Astrocyte (in vitro differentiated cells and primary cell): Measurements from ENCODE around the gene KISS1R. TPM values are rescaled to one million over a fixed set of nuclear protein-coding genes. Genes with fewer than 3 reads are reported as not detected.

Source experiments
- DNase-seq: peaks from one replicate; pipeline ENCODE4 v3.0.0-alpha.2; 2010; ENCODE audit warnings: low read depth
- FAIRE-seq: peaks from 2 replicates; lab custom pipeline; 2011; peaks lifted over from hg19 to GRCh38; lab: Jason Lieb, UNC
- H2AFZ ChIP-seq: 2 replicates; pipeline ENCODE4 v1.6.0; 2012; ENCODE audit warnings: low read depth, low read length, inconsistent platforms
- H3K27ac ChIP-seq: 2 replicates; pipeline ENCODE4 v1.5.1; 2011; ENCODE audit warnings: low read depth, low read length, inconsistent platforms
- H3K27me3 ChIP-seq: 2 replicates; pipeline ENCODE4 v1.6.0; 2011; ENCODE audit warnings: low read length, inconsistent platforms; ENCODE audit not compliant: insufficient read depth
- H3K36me3 ChIP-seq: 2 replicates; pipeline ENCODE4 v1.5.1; 2011; ENCODE audit warnings: low read length, inconsistent platforms; ENCODE audit not compliant: insufficient read depth
- H3K4me1 ChIP-seq: 2 replicates; pipeline ENCODE4 v1.5.1; 2011; ENCODE audit warnings: low read length, inconsistent platforms; ENCODE audit not compliant: insufficient read depth
- H3K4me2 ChIP-seq: 2 replicates; pipeline ENCODE4 v1.6.0; 2012; ENCODE audit warnings: low read length, inconsistent platforms
- H3K4me3 ChIP-seq: 2 replicates; pipeline ENCODE4 v1.5.1; 2011; ENCODE audit warnings: low read depth, mild to moderate bottlenecking, low read length, inconsistent platforms; ENCODE audit not compliant: insufficient read depth
- H3K79me2 ChIP-seq: 2 replicates; pipeline ENCODE4 v1.6.0; 2012; ENCODE audit warnings: mild to moderate bottlenecking, low read length, inconsistent platforms; ENCODE audit not compliant: insufficient read depth
- H3K9ac ChIP-seq: 2 replicates; pipeline ENCODE4 v1.6.0; 2012; ENCODE audit warnings: mild to moderate bottlenecking, low read length, inconsistent platforms
- H3K9me3 ChIP-seq: 2 replicates; pipeline ENCODE4 v1.5.1; 2012; ENCODE audit warnings: low read depth, mild to moderate bottlenecking, low read length, inconsistent platforms; ENCODE audit not compliant: insufficient read depth
- H4K20me1 ChIP-seq: 2 replicates; pipeline ENCODE4 v1.6.0; 2012; ENCODE audit warnings: low read length, inconsistent platforms; ENCODE audit not compliant: insufficient read depth
- H3K27ac Mint-ChIP-seq: one replicate; pipeline ENCODE4 v1.8.0; 2021; ENCODE audit warnings: mild to moderate bottlenecking, mixed read lengths; ENCODE audit not compliant: unreplicated experiment
- H3K27me3 Mint-ChIP-seq: one replicate; pipeline ENCODE4 v1.8.0; 2021; ENCODE audit warnings: low read depth, mixed read lengths; ENCODE audit not compliant: unreplicated experiment
- H3K36me3 Mint-ChIP-seq: one replicate; pipeline ENCODE4 v1.8.0; 2021; ENCODE audit warnings: low read depth, mixed read lengths; ENCODE audit not compliant: unreplicated experiment
- H3K4me1 Mint-ChIP-seq: one replicate; pipeline ENCODE4 v1.8.0; 2021; ENCODE audit warnings: low read depth, mixed read lengths; ENCODE audit not compliant: unreplicated experiment
- H3K4me3 Mint-ChIP-seq: one replicate; pipeline ENCODE4 v1.8.0; 2021; ENCODE audit warnings: mild to moderate bottlenecking, moderate library complexity, mixed read lengths; ENCODE audit not compliant: unreplicated experiment
- H3K9me3 Mint-ChIP-seq: one replicate; pipeline ENCODE4 v1.8.0; 2021; ENCODE audit warnings: mild to moderate bottlenecking, mixed read lengths; ENCODE audit not compliant: unreplicated experiment
- CTCF ChIP-seq: IDR thresholded peaks from 2 replicates; pipeline ENCODE4 v1.5.1; 2011; ENCODE audit warnings: low read depth, mild to moderate bottlenecking, inconsistent platforms, low read length, moderate library complexity; ENCODE audit not compliant: insufficient read depth
- EZH2 ChIP-seq: IDR thresholded peaks from 2 replicates; pipeline ENCODE4 v1.6.1; 2012; ENCODE audit warnings: mild to moderate bottlenecking, low read length, inconsistent platforms; ENCODE audit not compliant: insufficient read depth
- total RNA-seq: library from RNA; stranded (reverse); gene quantifications from 2 replicates; pipeline ENCODE4 v1.2.1, GENCODE V29; 2021

KISS1R gene
- total RNA-seq, 1 donor from 2014 or later = not detected

DNA sequence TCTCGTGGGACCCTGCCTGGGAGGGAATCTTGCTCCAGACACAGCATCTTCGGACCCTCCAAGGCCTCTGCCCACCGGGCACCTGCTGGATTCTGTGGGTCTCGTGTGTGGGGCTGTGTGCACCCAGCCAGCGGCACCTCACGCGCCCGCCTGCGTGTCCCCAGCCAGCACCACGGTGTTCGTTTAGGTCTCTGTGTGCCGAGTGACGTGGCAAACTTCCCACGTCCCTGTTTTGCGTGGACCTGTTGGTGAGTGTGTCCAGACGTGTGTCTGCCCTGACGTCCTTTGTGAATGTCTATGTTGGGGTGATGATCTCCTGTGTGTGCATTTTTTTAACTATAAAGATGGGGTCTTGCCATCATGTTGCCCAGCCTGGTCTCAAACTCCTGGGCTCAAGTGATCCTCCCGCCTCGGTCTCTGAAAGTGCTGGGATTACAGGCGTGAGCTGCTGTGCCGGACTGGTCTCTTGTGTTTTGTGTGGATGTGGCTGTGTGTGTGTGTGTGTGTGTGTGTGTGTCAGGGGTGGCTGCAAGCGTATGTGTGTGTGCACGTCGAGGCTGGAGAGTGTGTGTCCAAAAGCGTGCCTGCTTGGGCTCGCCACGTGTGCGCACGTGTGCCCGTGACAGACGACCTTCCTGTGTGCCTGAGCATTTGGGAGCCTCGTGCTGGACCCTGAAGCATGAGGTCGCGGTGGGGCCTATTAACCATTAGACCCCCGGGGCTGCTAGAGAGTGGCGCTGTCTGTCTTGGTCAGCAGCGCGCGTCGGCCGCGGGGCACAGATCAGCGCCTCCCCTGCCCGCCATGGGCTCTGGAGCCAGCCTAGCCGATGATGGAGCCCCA lies 24.4 kb downstream of the KISS1R start:
- TF ChIP-seq CTCF = no peak
- no peak for TF ChIP-seq EZH2
- H3K36me3 Mint-ChIP-seq = peaks cover 26% of the 10 kb centered on the region
- H4K20me1 ChIP-seq = peaks cover 79% of the 10 kb centered on the region
- peaks cover 17% of the 10 kb centered on the region for H3K4me1 ChIP-seq
- H3K27ac ChIP-seq = no peak overlapping the region
- H3K9me3 ChIP-seq = no peaks in the 10 kb centered on the region
- H3K27me3 ChIP-seq = no peaks in the 10 kb centered on the region
- peak overlapping the region; percentile 85 for H3K27ac Mint-ChIP-seq
- H3K9me3 Mint-ChIP-seq = no peaks in the 10 kb centered on the region
- peak overlapping the region; percentile 67 for H3K4me2 ChIP-seq
- H3K36me3 ChIP-seq = peaks cover 2% of the 10 kb centered on the region
- DNase-seq (no peak), FAIRE-seq (no peak)
- no peak overlapping the region for H3K9ac ChIP-seq
- H2AFZ ChIP-seq = no peak overlapping the region
- peaks cover 82% of the 10 kb centered on the region for H3K79me2 ChIP-seq
- no peak overlapping the region for H3K4me3 ChIP-seq
- H3K4me1 Mint-ChIP-seq = peaks cover 7% of the 10 kb centered on the region
- H3K4me3 Mint-ChIP-seq = no peak overlapping the region
- H3K27me3 Mint-ChIP-seq = no peaks in the 10 kb centered on the region

GRCh38 chr19:942133-942645 lies 25.1 kb downstream of the KISS1R start:
- peaks cover 2% of the 10 kb centered on the region for H3K36me3 ChIP-seq
- Mint-ChIP-seq H3K4me3 (no peak overlapping the region), H3K36me3 (peaks cover 27% of the 10 kb centered on the region), H3K27ac (no peak overlapping the region), H3K27me3 (no peaks in the 10 kb centered on the region), H3K9me3 (no peaks in the 10 kb centered on the region), H3K4me1 (peaks cover 7% of the 10 kb centered on the region)
- no peak overlapping the region for H2AFZ ChIP-seq
- peaks cover 80% of the 10 kb centered on the region for H4K20me1 ChIP-seq
- H3K27me3 ChIP-seq = no peaks in the 10 kb centered on the region
- no peak overlapping the region for H3K4me3 ChIP-seq
- TF ChIP-seq EZH2 (no peak), CTCF (no peak)
- peaks cover 81% of the 10 kb centered on the region for H3K79me2 ChIP-seq
- DNase-seq (no peak), FAIRE-seq (no peak)
- H3K9me3 ChIP-seq = no peaks in the 10 kb centered on the region
- H3K9ac ChIP-seq = no peak overlapping the region
- peaks cover 17% of the 10 kb centered on the region for H3K4me1 ChIP-seq
- no peak overlapping the region for H3K27ac ChIP-seq
- no peak overlapping the region for H3K4me2 ChIP-seq
